Activated naive CD4-positive, alpha-beta T cell treated with anti-CD3 and anti-CD28 coated beads for 36 hours (primary cell): ENCODE measurements around the gene TTC39A. TPM values are rescaled to one million over a fixed set of nuclear protein-coding genes. Genes with fewer than 3 reads are reported as not detected.

Experiments used
- CTCF ChIA-PET: fragments of 350-600 bp; sonication (Branson Sonifier 250); formaldehyde crosslinking; loops from one replicate; lab custom pipeline; 2021; ENCODE audit warnings: antibody characterized with exemption; lab: Charles Lee
- DNase-seq: peaks from one replicate; pipeline ENCODE4 v3.0.0-alpha.2; 2020
- H3K27ac Mint-ChIP-seq: one replicate; pipeline ENCODE4 v1.8.0; 2021; ENCODE audit warnings: mild to moderate bottlenecking, mixed read lengths
- H3K27me3 Mint-ChIP-seq: one replicate; pipeline ENCODE4 v1.8.0; 2021; ENCODE audit warnings: low read depth, mixed read lengths
- H3K36me3 Mint-ChIP-seq: one replicate; pipeline ENCODE4 v1.8.0; 2021; ENCODE audit warnings: low read depth, mixed read lengths
- H3K4me1 Mint-ChIP-seq: one replicate; pipeline ENCODE4 v1.8.0; 2021; ENCODE audit warnings: low read depth, mixed read lengths
- H3K4me3 Mint-ChIP-seq: one replicate; pipeline ENCODE4 v1.8.0; 2021; ENCODE audit warnings: mild to moderate bottlenecking, moderate library complexity, mixed read lengths
- H3K9me3 Mint-ChIP-seq: one replicate; pipeline ENCODE4 v1.8.0; 2021; ENCODE audit warnings: mixed read lengths
- intact Hi-C: fragments of 100-400 bp; cut with micrococcal nuclease; formaldehyde crosslinking; loops from one replicate; pipeline ENCODE4 v1.15.1; 2023
- total RNA-seq, 2 experiments: library from RNA; stranded (reverse); gene quantifications; one replicate each; pipeline ENCODE4 v1.2.3, GENCODE V29; 2021

Gene TTC39A
- total RNA-seq, 2 experiments from 2014 or later = not detected

- Mint-ChIP-seq H3K27ac (no peak overlapping the region), H3K27me3 (no peaks in the 10 kb centered on the region), H3K9me3 (no peaks in the 10 kb centered on the region), H3K4me1 (peaks cover 11% of the 10 kb centered on the region), H3K4me3 (no peak overlapping the region), H3K36me3 (no peaks in the 10 kb centered on the region)
- intact Hi-C loops = no loop called here
- CTCF ChIA-PET = interaction anchor here (1.3 kb wide), 1 partner anchor 14 kb away, joined by 3 read pairs; no protein-coding TSS in a partner anchor
- DNase-seq = peak; percentile 28
Measured at GRCh38 chr1:51310871-51311613, 19.3 kb downstream of the TTC39A start.

DNA sequence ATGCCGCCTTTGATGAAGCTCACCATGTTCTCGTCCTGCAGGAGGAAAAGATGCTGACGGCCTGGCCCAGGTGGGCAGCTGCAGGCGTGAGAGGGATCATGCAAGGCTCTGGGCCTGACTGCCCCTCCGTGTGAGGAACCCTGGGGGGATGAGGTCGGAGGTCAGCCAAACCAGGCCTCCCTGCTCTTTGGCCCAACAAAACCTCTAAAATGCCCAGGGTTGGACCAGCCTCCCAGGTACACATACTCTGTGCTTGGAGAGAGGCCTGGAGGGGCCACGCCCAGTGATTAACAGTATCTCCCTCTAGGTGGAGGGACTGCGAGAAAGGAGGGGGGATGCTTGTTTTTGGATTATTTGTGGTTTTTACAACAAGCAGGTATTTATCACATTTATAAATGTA, 21.1 kb downstream of the TTC39A start:
- CTCF ChIA-PET = no interaction called here
- peaks cover 10% of the 10 kb centered on the region for H3K4me1 Mint-ChIP-seq

GRCh38 chr1:51308636-51309035, 21.7 kb downstream of the TTC39A start:
- Mint-ChIP-seq H3K4me1 (peaks cover 9% of the 10 kb centered on the region), H3K4me3 (no peak overlapping the region), H3K27ac (no peak overlapping the region), H3K36me3 (no peaks in the 10 kb centered on the region), H3K9me3 (no peaks in the 10 kb centered on the region), H3K27me3 (no peaks in the 10 kb centered on the region)
- intact Hi-C loops = no loop called here
- no peak for DNase-seq
- CTCF ChIA-PET = no interaction called here

More for the DNA sequence above, 21.1 kb downstream of the TTC39A start:
- Mint-ChIP-seq H3K27ac (no peak overlapping the region), H3K27me3 (no peaks in the 10 kb centered on the region), H3K36me3 (no peaks in the 10 kb centered on the region), H3K4me3 (no peak overlapping the region), H3K9me3 (no peaks in the 10 kb centered on the region)
- intact Hi-C loops = no loop called here
- DNase-seq = no peak

DNA sequence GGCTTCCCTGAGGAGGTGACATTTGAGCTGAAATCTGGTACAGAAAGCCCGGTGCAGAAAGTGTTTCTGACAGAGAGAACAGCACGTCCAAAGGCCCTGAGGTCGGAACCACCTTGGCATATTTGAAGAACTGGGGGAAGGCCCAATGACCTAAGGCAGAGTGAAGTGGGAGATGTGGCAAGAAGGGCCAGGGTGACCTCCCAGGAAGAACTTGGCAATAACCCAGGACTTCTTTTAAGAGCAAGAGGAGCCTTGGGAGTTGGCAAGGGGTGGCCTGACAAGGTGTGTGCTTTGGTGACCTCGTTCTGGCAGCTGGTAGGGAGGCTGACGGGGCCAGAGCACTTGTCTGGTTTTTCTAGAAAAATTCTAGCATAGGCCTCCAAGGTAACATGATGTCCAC, 23.4 kb downstream of the TTC39A start:
- CTCF ChIA-PET = interaction anchor here (1.1 to 4.4 kb wide), 2 partner anchors 11 to 13 kb away, joined by 3 to 20 read pairs; no protein-coding TSS in a partner anchor
- DNase-seq = no peak
- Mint-ChIP-seq H3K4me1 (peaks cover 11% of the 10 kb centered on the region), H3K9me3 (no peaks in the 10 kb centered on the region), H3K4me3 (no peak overlapping the region), H3K27ac (no peak overlapping the region), H3K27me3 (no peaks in the 10 kb centered on the region), H3K36me3 (no peaks in the 10 kb centered on the region)
- intact Hi-C loops = no loop called here

- Mint-ChIP-seq H3K27me3 (no peaks in the 10 kb centered on the region), H3K4me1 (peaks cover 11% of the 10 kb centered on the region), H3K4me3 (no peak overlapping the region), H3K27ac (no peak overlapping the region), H3K9me3 (no peaks in the 10 kb centered on the region), H3K36me3 (no peaks in the 10 kb centered on the region)
- no peak for DNase-seq
- intact Hi-C loops = no loop called here
- CTCF ChIA-PET = interaction anchor here (4.4 kb wide), 1 partner anchor 9 kb away, joined by 20 read pairs; no protein-coding TSS in a partner anchor
Measured at GRCh38 chr1:51305371-51305823, 25.0 kb downstream of the TTC39A start.

DNA sequence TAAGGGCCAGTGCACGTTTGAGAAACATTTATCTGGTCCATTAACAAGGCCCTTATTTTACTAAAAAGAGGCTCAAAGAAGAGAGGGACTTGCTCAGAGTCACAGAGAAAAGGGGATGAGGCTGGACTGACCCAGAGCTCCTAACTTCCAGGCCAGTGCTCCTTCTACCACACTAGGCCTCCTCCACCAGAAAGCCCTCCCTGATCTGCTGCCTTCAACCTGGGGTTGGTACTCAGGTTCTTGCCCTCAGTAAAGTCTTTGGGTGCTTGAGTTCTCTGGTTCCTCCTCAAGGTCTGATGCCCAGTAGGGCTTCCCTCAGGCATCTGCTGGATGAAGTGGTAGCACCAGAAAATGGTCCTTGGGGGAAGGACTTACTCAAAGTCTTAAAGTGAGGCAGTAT, 26.0 kb downstream of the TTC39A start:
- no peak overlapping the region for H3K4me3 Mint-ChIP-seq
- CTCF ChIA-PET = interaction anchor here (4.4 kb wide), 1 partner anchor 8 kb away, joined by 20 read pairs; no protein-coding TSS in a partner anchor
- H3K4me1 Mint-ChIP-seq = peaks cover 11% of the 10 kb centered on the region
- no peaks in the 10 kb centered on the region for H3K27me3 Mint-ChIP-seq
- DNase-seq = no peak
- intact Hi-C loops = no loop called here
- H3K36me3 Mint-ChIP-seq = no peaks in the 10 kb centered on the region
- peak overlapping the region; percentile 41 for H3K27ac Mint-ChIP-seq
- no peaks in the 10 kb centered on the region for H3K9me3 Mint-ChIP-seq

DNA sequence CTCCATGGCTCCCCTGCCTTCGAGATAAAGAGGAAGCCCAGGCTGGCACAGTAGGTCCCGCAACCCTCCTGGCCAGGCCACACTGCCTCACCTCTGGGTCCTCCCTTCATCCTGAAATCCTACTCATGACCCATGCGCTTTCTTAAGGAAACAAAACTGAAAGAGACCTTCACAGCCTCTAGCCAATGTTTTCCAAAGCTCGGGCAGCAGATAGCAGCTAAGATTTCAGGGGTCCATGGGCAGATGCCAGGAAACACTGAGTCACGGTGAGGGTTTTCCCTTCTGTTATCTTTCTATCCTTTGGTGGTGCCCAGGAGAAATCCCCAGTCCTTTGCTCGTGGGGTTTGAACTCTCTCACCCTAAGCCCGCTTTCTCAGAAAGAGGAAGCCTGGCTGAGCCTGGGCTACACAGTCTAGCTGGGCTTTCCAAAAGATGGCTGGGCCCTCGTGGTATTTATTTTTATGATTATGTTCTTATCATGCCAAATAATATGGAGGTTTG, 26.6 kb downstream of the TTC39A start:
- intact Hi-C loops = no loop called here
- H3K4me3 Mint-ChIP-seq = no peak overlapping the region
- DNase-seq = peak; percentile 45
- no peaks in the 10 kb centered on the region for H3K27me3 Mint-ChIP-seq
- H3K27ac Mint-ChIP-seq = no peak overlapping the region
- CTCF ChIA-PET = interaction anchor here (4.4 kb wide), 1 partner anchor 8 kb away, joined by 20 read pairs; no protein-coding TSS in a partner anchor
- peaks cover 11% of the 10 kb centered on the region for H3K4me1 Mint-ChIP-seq
- H3K36me3 Mint-ChIP-seq = no peaks in the 10 kb centered on the region
- H3K9me3 Mint-ChIP-seq = no peaks in the 10 kb centered on the region

- intact Hi-C loops = no loop called here
- H3K9me3 Mint-ChIP-seq = no peaks in the 10 kb centered on the region
- no peak overlapping the region for H3K27ac Mint-ChIP-seq
- no peak overlapping the region for H3K4me3 Mint-ChIP-seq
- CTCF ChIA-PET = interaction anchor here (4.4 kb wide), 1 partner anchor 7 kb away, joined by 20 read pairs; no protein-coding TSS in a partner anchor
- H3K4me1 Mint-ChIP-seq = peaks cover 11% of the 10 kb centered on the region
- H3K36me3 Mint-ChIP-seq = no peaks in the 10 kb centered on the region
- no peaks in the 10 kb centered on the region for H3K27me3 Mint-ChIP-seq
- no peak for DNase-seq
Measured at GRCh38 chr1:51303315-51303714, 27.0 kb downstream of the TTC39A start.

DNA sequence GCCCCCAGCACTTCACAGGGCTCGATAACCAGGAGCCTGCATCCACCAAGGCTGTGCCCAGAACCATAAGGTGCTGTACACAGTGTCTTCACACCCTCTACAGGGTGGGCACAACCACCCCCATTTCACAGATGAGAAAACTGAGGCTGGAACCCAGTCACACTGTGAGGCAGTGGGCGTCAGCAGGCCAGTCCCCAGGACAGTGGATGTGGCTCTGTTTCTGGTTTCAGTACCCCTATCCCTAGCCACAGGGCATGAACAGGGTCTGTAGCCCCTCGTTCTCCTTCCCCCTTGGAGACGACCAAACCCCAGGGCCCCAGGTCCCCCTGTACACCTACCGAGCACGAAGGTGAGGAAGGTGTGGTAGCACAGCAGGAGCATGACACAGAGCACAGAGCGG, 27.6 kb downstream of the TTC39A start:
- Mint-ChIP-seq H3K4me3 (no peak overlapping the region), H3K9me3 (no peaks in the 10 kb centered on the region), H3K27ac (no peak overlapping the region), H3K27me3 (no peaks in the 10 kb centered on the region), H3K4me1 (peaks cover 11% of the 10 kb centered on the region), H3K36me3 (no peaks in the 10 kb centered on the region)
- DNase-seq = no peak
- CTCF ChIA-PET = no interaction called here
- intact Hi-C loops = no loop called here

- CTCF ChIA-PET = no interaction called here
- peaks cover 11% of the 10 kb centered on the region for H3K4me1 Mint-ChIP-seq
- intact Hi-C loops = no loop called here
- no peak overlapping the region for H3K27ac Mint-ChIP-seq
- no peak overlapping the region for H3K4me3 Mint-ChIP-seq
- no peaks in the 10 kb centered on the region for H3K9me3 Mint-ChIP-seq
- H3K27me3 Mint-ChIP-seq = no peaks in the 10 kb centered on the region
- H3K36me3 Mint-ChIP-seq = no peaks in the 10 kb centered on the region
- DNase-seq = no peak
Measured at GRCh38 chr1:51302270-51302669, 28.1 kb downstream of the TTC39A start.

GRCh38 chr1:51301844-51302162, 28.6 kb downstream of the TTC39A start:
- H3K9me3 Mint-ChIP-seq = no peaks in the 10 kb centered on the region
- H3K36me3 Mint-ChIP-seq = no peaks in the 10 kb centered on the region
- peaks cover 11% of the 10 kb centered on the region for H3K4me1 Mint-ChIP-seq
- CTCF ChIA-PET = no interaction called here
- no peak for DNase-seq
- intact Hi-C loops = no loop called here
- no peak overlapping the region for H3K27ac Mint-ChIP-seq
- no peaks in the 10 kb centered on the region for H3K27me3 Mint-ChIP-seq
- H3K4me3 Mint-ChIP-seq = no peak overlapping the region

GRCh38 chr1:51301152-51301843, 29.1 kb downstream of the TTC39A start:
- Mint-ChIP-seq H3K4me1 (peaks cover 16% of the 10 kb centered on the region), H3K9me3 (no peaks in the 10 kb centered on the region), H3K27ac (no peak overlapping the region), H3K27me3 (no peaks in the 10 kb centered on the region), H3K4me3 (no peak overlapping the region), H3K36me3 (no peaks in the 10 kb centered on the region)
- intact Hi-C loops = no loop called here
- DNase-seq = no peak
- CTCF ChIA-PET = no interaction called here
